NCI-H460 (cell line): Measurements from ENCODE around the gene LCE4A. TPM values are rescaled to one million over a fixed set of nuclear protein-coding genes. Genes with fewer than 3 reads are reported as not detected.

ENCODE experiments used
- DNase-seq: peaks from one replicate; pipeline ENCODE4 v3.0.0-alpha.2; 2016; ENCODE audit warnings: low read depth; ENCODE audit errors: extremely low read depth
- total RNA-seq: library from RNA; depleted of rRNA; stranded (reverse); fragments of >200 nt; shearing (Covaris generic); gene quantifications from 2 replicates; pipeline ENCODE4 v1.2.3, GENCODE V29; 2014; rRNA removed

Gene LCE4A
- total RNA-seq, 1 experiment from 2014 or later = not detected

- no peak for DNase-seq
Measured at GRCh38 chr1:152745289-152745704, 37.3 kb downstream of the LCE4A start.

GRCh38 chr1:152745765-152746444 is 37.9 kb downstream of the LCE4A start:
- no peak for DNase-seq

GRCh38 chr1:152747831-152748230 is 39.9 kb downstream of the LCE4A start:
- DNase-seq = no peak

GRCh38 chr1:152752225-152752624 is 44.3 kb downstream of the LCE4A start:
- DNase-seq = no peak

GRCh38 chr1:152753586-152753985 is 45.6 kb downstream of the LCE4A start:
- DNase-seq = no peak

- no peak for DNase-seq
Measured at GRCh38 chr1:152756872-152757271, 48.9 kb downstream of the LCE4A start.

- DNase-seq = no peak
Measured at GRCh38 chr1:152757747-152758146, 49.8 kb downstream of the LCE4A start, which contains the start of gene KPRP. Gene KPRP, plus strand, starts transcription at chr1:152758025. Its CDS starts 1,564 bp downstream, at chr1:152759589.

- no peak for DNase-seq
Measured at GRCh38 chr1:152758636-152759035, 50.7 kb downstream of the LCE4A start.

Other genes with a start within 250 kb of the LCE4A start
- not detected in 2 replicates for gene LCE5A, start 197.4 kb upstream of the LCE4A start, total RNA-seq
- gene CRCT1, start 193.7 kb upstream of the LCE4A start, total RNA-seq = not detected in 2 replicates
- not detected in 2 replicates for gene LCE3E, start 141.4 kb upstream of the LCE4A start, total RNA-seq
- not detected in 2 replicates for gene LCE3D, start 127.6 kb upstream of the LCE4A start, total RNA-seq
- gene LCE3C, start 107.9 kb upstream of the LCE4A start, total RNA-seq = not detected in 2 replicates
- gene LCE3B, start 94.3 kb upstream of the LCE4A start, total RNA-seq = not detected in 2 replicates
- gene LCE3A, start 85.1 kb upstream of the LCE4A start, total RNA-seq = not detected in 2 replicates
- not detected in 2 replicates for gene LCE2D, start 44.8 kb upstream of the LCE4A start, total RNA-seq
- gene LCE2C, start 32.9 kb upstream of the LCE4A start, total RNA-seq = not detected in 2 replicates
- not detected in 2 replicates for gene LCE2B, start 22.0 kb upstream of the LCE4A start, total RNA-seq
- not detected in 2 replicates for gene LCE2A, start 9.8 kb upstream of the LCE4A start, total RNA-seq
- gene KPRP, start 49.9 kb downstream of the LCE4A start, total RNA-seq = not detected in 2 replicates
- not detected in 2 replicates for gene LCE1F, start 67.0 kb downstream of the LCE4A start, total RNA-seq
- not detected in 2 replicates for gene LCE1E, start 78.1 kb downstream of the LCE4A start, total RNA-seq
- gene LCE1D, start 88.6 kb downstream of the LCE4A start, total RNA-seq = not detected in 2 replicates
- not detected in 2 replicates for gene LCE1C, start 98.5 kb downstream of the LCE4A start, total RNA-seq
- gene LCE1B, start 103.8 kb downstream of the LCE4A start, total RNA-seq = not detected in 2 replicates
- not detected in 2 replicates for gene LCE1A, start 119.3 kb downstream of the LCE4A start, total RNA-seq
- gene LCE6A, start 134.7 kb downstream of the LCE4A start, total RNA-seq = not detected in 2 replicates
- gene LCE7A, start 151.8 kb downstream of the LCE4A start, total RNA-seq = not detected in 2 replicates
- not detected in 2 replicates for gene SMCP, start 170.2 kb downstream of the LCE4A start, total RNA-seq
- not detected in 2 replicates for gene IVL, start 200.4 kb downstream of the LCE4A start, total RNA-seq
- not detected in 2 replicates for gene SPRR5, start 239.0 kb downstream of the LCE4A start, total RNA-seq